CD14-positive monocyte (primary cell): ENCODE results near the gene KBTBD12. TPM values are rescaled to one million over a fixed set of nuclear protein-coding genes. Genes with fewer than 3 reads are reported as not detected.

Experiments
- DNase-seq, 3 donors: peaks; one replicate each; pipeline ENCODE4 v3.0.0-alpha.2; 2011 to 2022
- H2AFZ ChIP-seq: 2 replicates; pipeline ENCODE4 v1.6.0; 2012; ENCODE audit warnings: mild to moderate bottlenecking, low read depth, low read length, inconsistent platforms; ENCODE audit not compliant: insufficient read depth, poor library complexity, severe bottlenecking
- H3K27ac ChIP-seq, 2 donors: 1 replicate in 1 of 2; 2 replicates in 1 of 2; pipeline ENCODE4 v1.5.1; 2012 to 2013; ENCODE audit warnings: low read length in 2 of 2, control low read depth in 1 of 2, inconsistent platforms in 1 of 2, low read depth in 1 of 2, mild to moderate bottlenecking in 1 of 2
- H3K27me3 ChIP-seq, 2 donors: one replicate each; pipeline versions ENCODE4 v1.6.0 to v1.6.1; 2011 to 2013; ENCODE audit warnings: low read length in 2 of 2; ENCODE audit not compliant: control insufficient read depth in 2 of 2, insufficient read depth in 2 of 2
- H3K36me3 ChIP-seq, 2 donors: replicated peaks in 1 of 2; 1 replicate in 1 of 2; 2 replicates in 1 of 2; pipeline versions ENCODE4 v1.5.1 to v1.6.1; 2012 to 2013; ENCODE audit warnings: low read length in 2 of 2, control low read depth in 1 of 2, inconsistent platforms in 1 of 2, mild to moderate bottlenecking in 1 of 2; ENCODE audit not compliant: insufficient read depth in 2 of 2, control insufficient read depth in 1 of 2
- H3K4me1 ChIP-seq, 2 donors: 1 replicate in 1 of 2; 2 replicates in 1 of 2; pipeline versions ENCODE4 v1.5.1 to v1.6.1; 2012 to 2013; ENCODE audit warnings: low read length in 2 of 2, control low read depth in 1 of 2, inconsistent platforms in 1 of 2, mild to moderate bottlenecking in 1 of 2, moderate library complexity in 1 of 2; ENCODE audit not compliant: insufficient read depth in 2 of 2, control insufficient read depth in 1 of 2
- H3K4me2 ChIP-seq: replicated peaks from 2 replicates; pipeline ENCODE3; 2012; ENCODE audit warnings: low read length, moderate library complexity, mild to moderate bottlenecking; ENCODE audit not compliant: poor library complexity, severe bottlenecking; ENCODE audit errors: extremely low read depth
- H3K4me3 ChIP-seq, 3 experiments: fragments of 200-600 bp in 1 of 3; sonication (generic) in 1 of 3; replicated peaks in 1 of 3; 1 replicate in 2 of 3; 2 replicates in 1 of 3; pipeline ENCODE4 v1.5.1; 2011 to 2013; ENCODE audit warnings: low read length in 3 of 3, mild to moderate bottlenecking in 3 of 3, control low read depth in 2 of 3, low read depth in 2 of 3, inconsistent platforms in 1 of 3, moderate library complexity in 1 of 3
- H3K79me2 ChIP-seq: 2 replicates; pipeline ENCODE4 v1.6.0; 2012; ENCODE audit warnings: mild to moderate bottlenecking, control low read depth, inconsistent platforms, low read length, moderate library complexity; ENCODE audit not compliant: insufficient read depth
- H3K9ac ChIP-seq: 2 replicates; pipeline ENCODE4 v1.6.0; 2017; ENCODE audit warnings: low read length, mild to moderate bottlenecking; ENCODE audit not compliant: insufficient read depth, poor library complexity, severe bottlenecking
- H3K9me3 ChIP-seq, 2 donors: replicated peaks in 1 of 2; 1 replicate in 1 of 2; 2 replicates in 1 of 2; pipeline versions ENCODE4 v1.5.1 to v1.6.1; 2012 to 2013; ENCODE audit warnings: low read length in 2 of 2, control low read depth in 1 of 2; ENCODE audit not compliant: control insufficient read depth in 1 of 2, insufficient read depth in 1 of 2
- H4K20me1 ChIP-seq: 2 replicates; pipeline ENCODE4 v1.6.0; 2012; ENCODE audit warnings: mild to moderate bottlenecking, low read length, control low read depth, moderate library complexity; ENCODE audit not compliant: insufficient read depth
- H3K27ac Mint-ChIP-seq, 7 donors: one replicate each; pipeline ENCODE4 v1.8.0; 2020; ENCODE audit warnings: mild to moderate bottlenecking in 7 of 7, mixed read lengths in 7 of 7, moderate library complexity in 6 of 7, inconsistent platforms in 2 of 7
- H3K27me3 Mint-ChIP-seq, 3 donors: one replicate each; pipeline ENCODE4 v1.8.0; 2021 to 2022; ENCODE audit warnings: low read depth in 3 of 3, mild to moderate bottlenecking in 3 of 3, mixed read lengths in 3 of 3, moderate library complexity in 3 of 3, inconsistent platforms in 1 of 3
- H3K36me3 Mint-ChIP-seq, 2 donors: one replicate each; pipeline ENCODE4 v1.8.0; 2020; ENCODE audit warnings: mixed read lengths in 2 of 2, inconsistent platforms in 1 of 2, mild to moderate bottlenecking in 1 of 2
- H3K4me1 Mint-ChIP-seq: one replicate; pipeline ENCODE4 v1.8.0; 2020; ENCODE audit warnings: mild to moderate bottlenecking, mixed read lengths
- H3K4me3 Mint-ChIP-seq, 2 donors: one replicate each; pipeline ENCODE4 v1.8.0; 2020; ENCODE audit warnings: mild to moderate bottlenecking in 2 of 2, mixed read lengths in 2 of 2, moderate library complexity in 1 of 2
- H3K9me3 Mint-ChIP-seq, 7 donors: one replicate each; pipeline ENCODE4 v1.8.0; 2020 to 2022; ENCODE audit warnings: mixed read lengths in 7 of 7, mild to moderate bottlenecking in 6 of 7, moderate library complexity in 6 of 7, inconsistent platforms in 2 of 7
- WGBS: methylation state at CpG from one replicate; pipeline ENCODE4 v1.1.5; 2013; ENCODE audit warnings: missing lambda C conversion rate; ENCODE audit not compliant: insufficient coverage; 5-methylcytosine and 5-hydroxymethylcytosine counted together
- intact Hi-C, 2 donors: fragments of 100-400 bp; cut with micrococcal nuclease; formaldehyde crosslinking; loops; one replicate each; pipeline versions ENCODE4 v1.15.0 to v1.15.1; 2023
- polyA plus RNA-seq, 3 donors: library from polyadenylated mRNA; depleted of rRNA in 1 of 3; unstranded in 2 of 3; stranded (reverse) in 1 of 3; fragments of 300-500 nt in 2 of 3; fragments of >200 nt in 1 of 3; fragmentation: Illumina TruSeq in 2 of 3; gene quantifications; 1 replicate in 2 of 3; 2 replicates in 1 of 3; pipeline ENCODE4 v1.2.3, GENCODE V29; 2012 to 2021
- TF ChIP-seq, protein P1 (sequence below): fragments of 200-600 bp; IDR thresholded peaks from one replicate; pipeline ENCODE4 v1.8.0; 2022; ENCODE audit warnings: antibody characterized with exemption, mild to moderate bottlenecking

The KBTBD12 gene
- polyA plus RNA-seq, 3 donors, result not detected

- intact Hi-C loops, result no loop called here
- Histone ChIP-seq H3K9ac (no peak overlapping the region), H3K27me3 (no peaks in the 10 kb centered on the region), H3K4me2 (no peak overlapping the region), H3K79me2 (no peaks in the 10 kb centered on the region), H3K4me1 (no peaks in the 10 kb centered on the region), H3K27ac (no peak overlapping the region), H3K36me3 (no peaks in the 10 kb centered on the region), H4K20me1 (no peaks in the 10 kb centered on the region), H3K4me3 (no peak overlapping the region), H2AFZ (no peak overlapping the region), H3K9me3 (peaks cover 16 to 18% of the 10 kb centered on the region in 2 donors)
- 100% methylated on average over 6 of the region's 9 CpGs for WGBS
- no peak for DNase-seq
- no peak overlapping the region for H3K4me3 Mint-ChIP-seq
- peaks cover 7 to 19% (median 15%) of the 10 kb centered on the region in 7 donors for H3K9me3 Mint-ChIP-seq
- H3K4me1 Mint-ChIP-seq, result no peaks in the 10 kb centered on the region
- TF ChIP-seq, protein P1, sequence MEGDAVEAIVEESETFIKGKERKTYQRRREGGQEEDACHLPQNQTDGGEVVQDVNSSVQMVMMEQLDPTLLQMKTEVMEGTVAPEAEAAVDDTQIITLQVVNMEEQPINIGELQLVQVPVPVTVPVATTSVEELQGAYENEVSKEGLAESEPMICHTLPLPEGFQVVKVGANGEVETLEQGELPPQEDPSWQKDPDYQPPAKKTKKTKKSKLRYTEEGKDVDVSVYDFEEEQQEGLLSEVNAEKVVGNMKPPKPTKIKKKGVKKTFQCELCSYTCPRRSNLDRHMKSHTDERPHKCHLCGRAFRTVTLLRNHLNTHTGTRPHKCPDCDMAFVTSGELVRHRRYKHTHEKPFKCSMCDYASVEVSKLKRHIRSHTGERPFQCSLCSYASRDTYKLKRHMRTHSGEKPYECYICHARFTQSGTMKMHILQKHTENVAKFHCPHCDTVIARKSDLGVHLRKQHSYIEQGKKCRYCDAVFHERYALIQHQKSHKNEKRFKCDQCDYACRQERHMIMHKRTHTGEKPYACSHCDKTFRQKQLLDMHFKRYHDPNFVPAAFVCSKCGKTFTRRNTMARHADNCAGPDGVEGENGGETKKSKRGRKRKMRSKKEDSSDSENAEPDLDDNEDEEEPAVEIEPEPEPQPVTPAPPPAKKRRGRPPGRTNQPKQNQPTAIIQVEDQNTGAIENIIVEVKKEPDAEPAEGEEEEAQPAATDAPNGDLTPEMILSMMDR, result no peak
- peaks cover 0 to 2% (median 0%) of the 10 kb centered on the region in 3 donors for H3K27me3 Mint-ChIP-seq
- H3K36me3 Mint-ChIP-seq, result peaks cover 0 to 3% of the 10 kb centered on the region in 2 donors
- no peak overlapping the region for H3K27ac Mint-ChIP-seq
These were observed 28.6 kb upstream of the KBTBD12 start for GRCh38 chr3:127886231-127886955.

DNA sequence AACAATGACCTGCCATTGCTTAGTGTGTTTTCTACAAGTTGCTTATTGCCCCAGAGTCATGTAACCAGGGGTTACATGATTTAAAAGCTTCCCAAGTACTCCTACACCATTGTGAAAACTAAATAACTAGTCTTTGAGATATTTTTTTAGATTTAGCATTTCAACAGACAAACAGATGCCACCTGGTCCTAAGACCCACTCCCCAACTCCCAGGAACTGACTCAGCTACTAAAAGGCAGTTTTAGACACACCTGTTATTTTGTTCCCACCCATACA, 28.1 kb upstream of the KBTBD12 start:
- no peak for DNase-seq
- no peak overlapping the region for H3K4me2 ChIP-seq
- H3K9me3 Mint-ChIP-seq, result peaks cover 9 to 24% (median 20%) of the 10 kb centered on the region in 7 donors
- peaks cover 0 to 3% of the 10 kb centered on the region in 2 donors for H3K36me3 Mint-ChIP-seq
- H3K27ac ChIP-seq, result no peak overlapping the region
- H3K27ac Mint-ChIP-seq, result no peak overlapping the region
- H3K27me3 ChIP-seq, result no peaks in the 10 kb centered on the region
- no peaks in the 10 kb centered on the region for H3K79me2 ChIP-seq
- no peaks in the 10 kb centered on the region for H3K4me1 Mint-ChIP-seq
- peaks cover 21% of the 10 kb centered on the region in 2 donors for H3K9me3 ChIP-seq
- TF ChIP-seq, protein P1, result no peak
- H3K4me1 ChIP-seq, result no peaks in the 10 kb centered on the region
- no peaks in the 10 kb centered on the region for H3K36me3 ChIP-seq
- H3K4me3 ChIP-seq, result no peak overlapping the region
- no peaks in the 10 kb centered on the region for H4K20me1 ChIP-seq
- no peak overlapping the region for H3K9ac ChIP-seq
- H2AFZ ChIP-seq, result no peak overlapping the region
- peaks cover 0 to 2% (median 0%) of the 10 kb centered on the region in 3 donors for H3K27me3 Mint-ChIP-seq
- no peak overlapping the region for H3K4me3 Mint-ChIP-seq
- intact Hi-C loops, result no loop called here
